Stimulated activated CD4-positive, alpha-beta T cell treated with anti-CD3 and anti-CD28 coated beads, TNF-alpha, amount 100 ng/mL, for 4 hours (primary cell): ENCODE data around the gene LANCL3.
"Not testable (repeated sequence)": the region's sequence is repeated elsewhere in the genome, so short reads cannot be mapped to it uniquely, and the experiment has no call there.

Experiments
- DNase-seq, 3 experiments: peaks; one replicate each; pipeline ENCODE4 v3.0.0-alpha.2; 2020; ENCODE audit warnings: low read depth in 3 of 3

LANCL3 gene

DNA sequence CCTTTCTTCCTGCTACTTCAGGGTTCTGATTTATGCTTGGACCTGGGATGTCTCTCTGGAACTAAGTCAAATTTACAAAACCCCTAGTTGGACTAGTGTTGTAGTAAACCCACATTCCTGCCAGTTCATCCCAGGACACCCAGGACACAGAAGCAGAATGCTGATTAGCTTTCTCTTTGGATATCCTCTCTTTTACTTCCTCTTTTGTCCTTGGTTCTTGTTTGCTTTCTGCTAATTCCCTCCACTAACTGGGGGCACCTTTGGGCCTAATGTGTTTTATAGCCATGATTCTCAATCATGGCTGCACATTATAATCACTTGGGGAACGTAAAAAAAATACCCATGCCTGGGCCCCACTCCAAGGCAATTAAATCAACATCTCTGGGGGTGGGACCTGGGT is 42.5 kb downstream of the LANCL3 start:
- DNase-seq: no peak

DNA sequence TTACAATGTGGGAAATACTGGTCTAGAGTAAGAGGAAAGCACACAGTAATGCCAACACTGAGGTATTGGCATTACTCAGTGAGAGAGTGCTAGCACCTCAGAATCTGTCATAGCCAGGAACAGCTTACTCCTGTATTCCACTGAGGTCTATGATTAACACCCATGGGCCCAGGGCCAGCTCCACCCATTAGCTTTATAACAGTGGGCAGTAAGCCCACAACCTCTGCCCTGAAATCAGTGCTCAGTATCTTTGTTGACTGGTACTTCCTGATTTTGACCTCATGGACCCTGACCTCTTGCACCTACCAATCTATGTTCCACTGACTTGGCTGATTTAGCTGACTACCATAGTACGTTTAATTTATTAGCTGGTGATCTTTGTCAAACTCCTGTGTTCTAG is 56.1 kb downstream of the LANCL3 start:
- DNase-seq: no peak

DNA sequence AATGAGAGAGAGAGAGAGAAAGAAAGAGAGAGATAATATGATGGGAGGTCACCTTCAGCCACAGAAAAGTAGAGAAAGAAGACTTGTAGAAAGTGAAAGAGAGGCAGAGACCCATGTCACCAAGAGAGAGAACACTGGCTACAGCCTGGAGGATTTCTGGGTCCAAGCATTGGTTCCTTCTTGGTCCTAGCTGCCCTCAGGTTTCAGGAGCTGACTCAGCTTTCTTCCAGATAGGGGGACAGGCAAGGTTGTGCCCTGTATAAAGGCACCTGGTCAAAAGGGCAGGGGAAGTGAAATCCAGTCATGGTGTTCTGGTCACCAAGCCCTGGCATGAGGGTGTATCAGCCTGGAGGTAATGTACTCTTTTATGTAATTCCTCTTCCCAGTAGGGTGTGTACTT is 66.6 kb downstream of the LANCL3 start:
- DNase-seq: no peak

DNA sequence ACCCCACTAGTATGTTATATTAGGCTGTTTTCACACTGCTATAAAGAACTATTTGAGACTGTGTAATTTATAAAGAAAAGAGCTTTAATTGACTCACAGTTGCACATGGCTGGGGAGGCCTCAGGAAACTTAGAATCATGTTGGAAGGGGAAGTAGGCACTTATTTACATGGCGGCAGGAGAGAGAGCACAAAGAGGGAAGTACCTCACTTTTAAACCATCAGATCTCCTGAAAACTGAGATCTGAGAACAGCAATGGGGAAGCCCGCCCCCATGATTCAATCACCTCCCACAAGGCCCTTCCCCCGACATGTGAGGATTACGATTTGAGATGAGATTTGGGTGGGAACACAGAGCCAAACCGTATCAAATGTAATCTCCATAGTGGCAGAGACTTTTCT is 68.7 kb downstream of the LANCL3 start:
- DNase-seq: no peak

DNA sequence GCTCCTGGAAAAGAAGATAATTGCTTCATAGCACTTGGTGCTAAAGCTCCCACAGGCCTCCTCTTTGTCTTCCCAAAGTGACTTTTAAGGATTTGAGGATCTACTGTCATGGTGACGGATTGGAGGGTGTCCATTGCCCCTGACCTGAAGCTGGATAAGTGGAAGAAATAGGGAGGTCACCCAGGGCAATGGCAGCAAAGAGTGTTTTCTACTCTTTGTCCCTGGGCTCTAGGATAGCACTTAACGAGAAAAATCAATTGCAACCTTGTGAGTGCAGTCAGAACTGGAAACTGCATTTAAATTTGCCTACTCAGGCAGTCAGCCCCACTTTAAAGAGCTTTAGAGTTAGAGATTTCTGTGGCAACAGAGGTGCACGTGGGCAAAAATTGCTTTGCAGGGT is 70.4 kb downstream of the LANCL3 start:
- DNase-seq: no peak

DNA sequence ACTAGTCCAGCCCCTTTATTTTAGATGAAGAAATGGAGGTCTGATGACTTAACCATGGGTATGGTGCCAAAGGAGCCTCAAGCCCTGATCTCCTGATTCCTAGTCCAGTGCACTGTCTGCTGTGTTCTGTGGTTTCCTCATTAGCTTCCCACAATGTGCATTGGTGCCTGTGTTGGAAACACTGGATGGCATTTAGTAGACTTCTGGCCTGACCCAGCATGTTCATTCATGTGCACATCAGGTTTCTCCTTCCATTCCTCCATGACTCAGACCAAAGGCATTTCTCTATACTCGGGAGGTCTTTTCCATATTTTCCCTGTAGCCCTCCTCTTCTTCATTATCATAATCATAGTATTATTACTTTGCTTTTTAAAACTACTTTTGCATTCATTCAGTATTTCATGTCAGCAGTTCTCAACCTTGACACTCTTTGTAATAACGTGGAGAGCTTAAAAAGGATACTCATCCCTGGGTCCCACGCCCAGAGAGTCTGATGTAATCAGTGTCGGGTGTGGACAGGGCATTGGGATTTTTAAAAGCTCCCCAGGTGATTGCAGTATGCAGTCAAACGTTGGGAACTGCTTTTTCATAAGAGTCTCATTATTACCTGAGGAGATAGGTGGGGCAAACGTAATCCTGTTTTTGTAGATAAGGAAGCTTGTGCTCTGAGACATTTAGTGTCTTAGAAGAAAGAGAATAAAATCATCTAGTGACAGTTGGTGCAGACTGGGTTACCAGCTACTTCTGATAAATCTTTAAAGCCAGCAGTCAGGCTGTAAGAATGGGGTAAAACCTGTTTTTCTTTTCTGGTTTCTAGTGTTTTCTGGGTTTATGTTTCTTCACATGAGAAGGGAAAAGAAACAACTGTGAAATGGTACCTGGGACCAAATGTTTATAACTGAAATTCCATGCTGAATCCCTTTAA is 73.2 kb downstream of the LANCL3 start:
- no peak for DNase-seq

DNA sequence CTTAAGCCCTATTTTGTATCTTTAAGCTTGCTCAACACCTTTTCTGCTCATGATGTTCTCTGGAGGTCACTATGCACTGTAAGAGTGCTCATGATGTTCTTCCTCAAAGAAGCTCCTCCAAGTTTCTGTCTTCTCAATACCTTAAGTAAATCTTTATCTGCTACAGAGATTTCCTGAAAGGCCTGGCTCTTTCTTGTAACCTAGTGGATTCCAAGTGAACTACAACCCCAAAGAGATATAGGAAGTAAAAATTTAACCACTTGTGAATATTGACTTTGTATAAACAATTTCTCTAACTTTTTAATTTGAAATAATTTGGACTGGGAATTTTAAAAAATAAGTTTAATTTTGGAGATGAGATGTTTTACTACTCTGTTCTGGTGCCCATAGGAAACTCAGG is 74.8 kb downstream of the LANCL3 start:
- DNase-seq: no peak

DNA sequence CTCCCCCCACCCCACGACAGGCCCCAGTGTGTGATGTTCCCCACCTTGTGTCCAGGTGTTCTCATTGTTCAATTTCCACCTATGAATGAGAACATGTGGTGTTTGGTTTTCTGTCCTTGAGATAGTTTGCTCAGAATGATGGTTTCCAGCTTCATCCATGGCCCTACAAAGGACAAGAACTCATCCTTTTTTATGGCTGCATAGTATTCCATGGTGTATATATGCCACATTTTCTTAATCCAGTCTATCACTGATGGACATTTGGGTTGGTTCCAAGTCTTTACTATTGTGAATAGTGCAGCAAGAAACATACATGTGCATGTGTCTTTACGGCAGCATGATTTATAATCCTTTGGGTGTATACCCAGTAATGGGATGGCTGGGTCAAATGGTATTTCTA is 79.4 kb downstream of the LANCL3 start:
- DNase-seq: not testable (repeated sequence)

DNA sequence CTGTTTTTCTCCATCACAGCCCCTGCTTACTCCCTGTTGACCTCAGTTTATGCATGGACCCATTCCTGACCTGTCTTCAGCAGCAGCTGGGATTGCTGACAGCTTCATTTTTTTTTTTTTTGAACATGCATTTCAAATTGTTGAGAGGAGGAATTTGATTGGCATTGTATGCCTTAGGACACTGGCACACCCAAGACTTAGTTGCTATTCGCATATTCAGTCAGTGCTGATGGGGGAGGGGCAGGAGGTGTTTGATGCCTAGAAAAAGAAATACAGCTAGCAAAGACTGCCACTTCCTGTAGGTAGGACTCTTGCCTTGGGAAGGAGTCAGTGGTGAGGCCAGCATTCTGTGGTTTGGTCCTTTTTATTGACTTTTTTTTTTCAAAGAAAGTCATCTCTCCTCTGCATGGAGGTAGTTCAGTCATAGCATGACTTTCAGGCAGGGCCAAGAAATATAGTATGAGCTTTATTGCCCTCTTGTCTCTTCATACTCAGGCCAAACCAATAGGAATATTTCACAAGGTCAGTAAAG is 80.5 kb downstream of the LANCL3 start:
- DNase-seq: no peak

DNA sequence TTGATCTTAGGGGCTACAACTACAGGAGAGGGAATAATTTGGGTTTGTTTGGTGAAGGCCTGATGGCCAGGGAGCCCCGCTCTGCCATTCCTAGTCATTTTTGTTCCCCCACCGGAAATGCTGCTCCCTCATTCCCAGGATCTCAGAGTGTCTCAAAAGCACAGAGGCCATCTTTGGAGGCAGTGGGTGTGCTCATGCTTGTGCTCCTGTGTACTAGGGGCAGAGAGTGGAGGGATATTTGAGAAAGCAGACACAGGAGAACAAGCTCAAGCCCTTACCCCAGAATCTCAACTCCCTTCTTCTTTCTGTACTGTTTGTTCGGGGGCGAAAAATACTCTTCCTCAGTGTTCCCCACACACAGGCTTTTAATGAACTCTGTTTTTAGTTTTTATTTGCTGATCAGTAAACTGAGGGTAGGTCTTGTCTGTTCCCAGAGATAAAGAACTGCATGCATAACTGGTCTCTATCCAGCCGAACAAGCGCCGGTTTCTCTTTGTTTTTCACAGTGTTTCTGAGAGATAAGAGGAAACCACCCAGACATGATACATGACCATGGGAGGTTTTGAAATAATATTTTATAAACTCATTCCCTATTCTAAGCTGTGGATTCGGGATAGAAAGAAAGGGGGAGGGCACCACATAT is 81.2 kb downstream of the LANCL3 start:
- no peak for DNase-seq

DNA sequence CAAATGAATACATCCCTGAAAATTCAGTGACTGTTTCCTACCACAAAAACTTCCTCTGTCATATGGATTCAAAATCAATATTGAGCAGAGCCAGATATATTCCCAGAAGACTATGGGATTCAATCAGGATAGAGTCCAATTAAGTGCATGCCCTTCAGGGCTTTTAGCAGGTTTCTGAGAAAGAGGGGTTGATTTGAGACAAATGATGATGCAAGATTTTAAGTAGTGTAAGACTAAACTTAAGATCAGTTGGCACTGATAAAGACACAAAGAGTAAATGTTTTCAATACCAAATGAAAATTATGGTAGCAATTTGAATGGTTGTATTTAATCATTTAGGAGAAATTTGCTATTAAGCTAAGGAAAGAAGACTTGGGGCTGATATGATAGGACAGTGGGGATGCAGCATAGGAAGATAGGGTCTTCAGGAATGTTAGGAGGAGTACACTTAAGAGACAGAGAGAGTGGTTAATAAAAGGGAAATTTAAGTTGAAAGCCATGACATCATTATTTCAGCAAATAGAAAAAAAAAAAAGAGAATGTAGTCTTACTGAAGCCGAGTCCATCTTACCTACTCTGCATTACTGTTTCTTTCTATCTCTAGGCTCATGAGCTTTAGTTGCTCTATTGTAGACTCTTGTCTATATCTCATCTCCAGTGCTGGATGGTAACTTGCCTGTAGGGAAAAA is 82.1 kb downstream of the LANCL3 start:
- no peak for DNase-seq

DNA sequence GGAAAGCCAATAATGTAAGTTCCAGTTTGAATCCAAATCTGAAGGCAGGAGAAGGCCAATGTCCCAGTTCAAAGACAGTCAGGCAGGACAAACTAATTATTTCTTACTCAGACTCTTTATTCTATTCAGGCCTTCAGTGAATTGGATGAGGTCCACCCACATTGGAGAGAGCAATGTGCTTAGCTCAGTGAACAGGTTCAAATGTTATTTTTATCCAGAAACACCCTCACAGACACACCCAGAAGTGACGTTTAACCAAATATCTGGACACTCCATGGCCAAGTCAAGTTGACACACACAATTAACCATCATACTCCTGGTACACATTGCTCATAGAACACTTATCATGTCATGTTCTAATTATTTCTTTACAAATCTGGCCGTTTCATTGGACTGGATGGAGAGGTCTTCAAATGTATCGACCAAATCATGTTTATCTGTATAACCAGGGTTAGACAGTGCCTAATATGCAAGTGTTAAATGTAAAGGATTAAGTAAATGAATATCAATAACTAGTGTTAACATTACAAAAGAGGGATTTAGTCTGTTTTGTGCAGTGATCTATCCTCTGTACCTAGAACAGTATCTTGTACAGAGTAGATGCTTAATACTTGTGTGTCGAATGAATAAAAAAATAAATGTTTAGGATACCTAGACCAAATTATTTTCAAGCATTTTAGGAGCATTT is 87.0 kb downstream of the LANCL3 start:
- no peak for DNase-seq

DNA sequence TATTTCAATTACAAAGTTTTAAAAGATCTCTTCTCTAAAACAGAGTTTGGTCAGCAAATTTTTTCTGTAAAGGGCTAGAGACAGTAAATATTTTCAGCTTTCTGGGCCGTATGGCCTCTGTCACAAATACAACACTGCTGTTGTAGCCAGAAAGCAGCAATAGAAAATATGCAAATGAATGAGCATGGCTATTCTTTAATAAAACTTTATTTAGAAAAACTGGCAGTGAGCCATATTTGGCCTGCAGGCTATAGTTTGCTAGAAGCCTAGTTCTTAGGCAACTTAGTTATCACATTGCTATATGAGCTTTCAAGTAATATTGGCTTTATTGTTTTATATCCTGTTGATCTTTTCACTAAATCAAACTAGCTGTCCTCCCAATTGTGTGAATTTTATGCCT is 87.6 kb downstream of the LANCL3 start:
- DNase-seq: no peak

DNA sequence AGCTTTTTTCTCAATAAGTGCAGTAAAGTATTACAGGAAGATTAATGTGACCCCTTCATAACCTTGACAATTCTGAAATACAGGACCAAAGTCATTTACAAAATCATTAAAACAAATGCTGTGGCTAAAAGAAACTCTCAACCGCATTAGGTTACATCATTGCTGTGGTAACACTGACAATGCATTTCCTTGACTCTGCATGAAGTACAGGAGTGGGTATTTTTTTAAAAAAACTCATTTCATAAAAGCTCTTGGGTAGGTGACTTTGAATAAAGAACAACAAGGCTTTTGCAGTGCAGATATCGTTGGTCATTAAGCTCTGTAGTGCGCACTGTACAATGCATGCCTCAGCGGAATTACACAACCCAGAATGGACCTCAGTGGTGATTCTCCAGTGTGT is 90.7 kb downstream of the LANCL3 start:
- DNase-seq: no peak

DNA sequence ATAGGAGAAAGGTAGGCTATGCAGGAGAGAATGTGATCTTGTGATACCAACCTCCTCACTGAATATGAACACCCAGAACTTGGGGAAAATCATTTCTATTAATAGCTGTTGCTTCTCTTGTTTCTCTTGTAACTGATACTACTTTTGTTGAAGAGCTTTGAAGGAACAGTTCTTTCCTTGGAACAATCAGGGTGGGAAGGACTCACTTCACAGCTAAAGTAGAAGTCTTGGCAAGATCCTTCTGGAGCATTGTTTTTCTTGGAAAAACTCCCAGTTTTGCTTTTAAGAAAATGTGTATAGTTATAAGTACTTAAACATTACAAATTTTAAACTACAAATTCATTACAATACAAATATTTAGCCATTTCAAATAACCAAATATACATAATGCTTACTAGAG is 95.1 kb downstream of the LANCL3 start:
- DNase-seq: no peak

DNA sequence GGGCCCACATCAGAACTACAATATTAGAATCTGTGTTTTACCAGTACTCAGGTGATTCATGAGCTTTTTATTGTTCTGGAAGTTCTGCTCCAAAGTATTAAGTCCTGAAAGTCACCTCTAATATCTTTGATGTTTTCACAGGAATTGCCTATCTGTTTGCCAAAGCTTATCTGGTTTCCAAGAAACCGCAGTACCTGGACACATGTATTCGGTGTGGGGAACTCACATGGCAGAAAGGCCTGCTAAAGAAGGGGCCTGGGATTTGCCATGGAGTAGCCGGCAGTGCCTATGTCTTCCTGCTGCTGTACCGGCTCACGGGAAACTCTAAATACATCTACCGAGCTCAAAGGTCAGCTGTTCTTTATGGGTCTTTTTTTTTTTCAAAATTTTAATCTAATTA is 95.7 kb downstream of the LANCL3 start:
- DNase-seq: no peak

DNA sequence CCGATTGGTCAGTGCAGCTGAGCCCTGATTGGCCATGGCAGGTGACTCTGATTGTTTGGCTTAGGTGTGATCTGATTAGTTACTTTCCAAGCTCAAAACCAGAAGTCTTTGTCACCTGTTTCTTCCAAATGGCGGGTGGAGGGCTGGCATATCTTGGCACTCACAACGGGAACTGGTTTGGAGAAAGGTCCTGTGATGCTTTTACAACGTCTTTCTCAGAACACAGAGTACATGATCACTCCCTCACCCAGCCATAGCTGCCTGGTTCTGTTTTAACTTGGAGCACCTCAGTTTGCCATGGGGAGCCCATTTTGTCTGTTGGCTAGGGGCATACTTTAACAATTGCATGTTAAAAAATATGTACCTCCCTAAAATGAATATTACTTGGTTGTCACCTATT is 101.1 kb downstream of the LANCL3 start:
- DNase-seq: no peak

DNA sequence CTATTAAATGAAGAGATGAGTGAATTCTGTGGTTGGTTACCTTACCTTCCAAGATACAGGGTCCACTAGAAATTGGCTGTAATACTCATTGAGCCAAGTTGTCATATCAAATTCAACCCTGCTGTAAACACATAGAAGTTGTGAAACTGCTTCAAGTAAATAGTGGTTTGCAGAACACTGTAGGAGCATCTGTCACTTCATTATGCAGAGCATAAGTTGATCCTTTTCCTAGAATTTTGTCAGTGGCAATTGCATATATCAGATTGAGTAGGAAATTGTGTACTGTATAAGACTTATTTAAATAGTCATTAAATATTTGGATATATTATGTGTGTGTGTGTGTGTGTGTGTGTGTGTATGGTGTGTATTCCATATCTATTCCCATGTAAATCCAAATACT is 105.3 kb downstream of the LANCL3 start:
- no peak for DNase-seq

DNA sequence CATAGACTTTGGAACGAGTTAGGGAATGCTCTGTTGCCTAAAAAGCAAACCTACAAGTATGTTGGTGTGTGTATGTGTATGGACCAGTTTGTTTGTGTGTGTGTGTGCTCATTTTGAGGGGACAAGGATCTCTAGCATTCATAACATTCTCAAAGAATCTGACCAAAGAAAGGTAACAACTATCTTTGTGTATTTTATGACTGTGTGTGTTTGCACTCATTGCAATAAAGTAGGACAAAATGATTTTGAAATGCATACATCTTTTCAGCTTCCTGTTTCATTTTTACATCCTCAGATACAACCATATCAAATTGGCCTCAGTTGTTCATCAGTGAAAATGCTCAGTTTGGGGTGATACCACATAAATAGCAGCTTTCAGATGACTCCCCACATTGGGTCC is 105.8 kb downstream of the LANCL3 start:
- DNase-seq: no peak

DNA sequence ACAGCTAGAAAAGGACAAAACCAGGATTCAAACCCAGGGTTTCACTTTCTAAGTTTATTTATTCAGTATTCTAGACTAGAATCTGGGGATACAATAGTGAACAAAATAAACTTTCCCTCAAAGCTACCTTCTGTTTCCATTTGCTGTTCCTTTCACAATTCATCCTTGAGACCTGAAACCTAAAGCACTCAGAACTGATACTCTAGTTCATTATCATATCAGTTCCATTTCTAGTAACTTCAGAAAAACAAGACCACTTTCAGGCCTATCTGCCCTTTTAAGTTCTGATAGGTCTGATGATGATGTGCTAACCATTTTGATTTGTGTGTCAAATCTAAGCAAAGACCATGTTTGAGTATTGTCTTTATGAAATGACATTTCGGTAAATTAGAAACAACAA is 106.3 kb downstream of the LANCL3 start:
- no peak for DNase-seq

DNA sequence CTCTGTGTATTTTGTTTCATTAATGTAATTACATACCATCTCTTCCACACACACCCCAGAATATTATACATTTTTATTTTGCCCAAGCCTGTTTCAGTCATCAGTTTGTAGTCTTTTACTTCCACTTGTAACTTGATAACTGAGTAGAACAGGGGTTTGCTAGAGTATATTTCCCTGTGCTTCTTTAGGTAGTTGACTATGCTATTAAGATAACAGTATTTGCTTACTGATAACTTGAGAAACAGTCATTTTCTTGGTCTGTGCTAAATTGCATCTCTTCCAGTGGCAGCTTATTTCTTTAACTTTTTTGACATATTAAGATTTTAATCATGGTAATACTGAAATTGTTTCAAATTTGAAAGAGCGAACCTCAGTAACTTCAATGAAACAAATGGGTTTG is 107.1 kb downstream of the LANCL3 start:
- no peak for DNase-seq

DNA sequence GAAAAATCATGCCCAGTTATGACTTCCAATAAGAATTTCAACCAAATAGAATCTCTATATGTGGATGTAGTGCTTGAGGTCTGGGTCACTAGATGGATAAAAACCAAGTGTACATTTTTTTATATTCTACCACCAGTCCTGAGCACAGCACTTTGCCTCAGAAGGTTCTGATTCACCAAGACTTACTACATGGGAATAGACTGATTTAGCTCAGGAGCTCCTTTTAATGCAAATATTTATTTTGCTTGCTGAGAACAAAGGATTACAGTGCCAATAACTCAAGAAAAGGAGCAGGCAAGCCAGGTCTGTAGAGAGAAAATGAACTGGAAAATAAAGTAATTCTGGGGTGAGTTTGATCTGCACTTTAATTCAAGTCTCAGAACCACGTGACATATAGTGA is 107.8 kb downstream of the LANCL3 start:
- no peak for DNase-seq
